H1 (cell line): ENCODE measurements around the gene TBC1D10A. TPM values are rescaled to one million over a fixed set of nuclear protein-coding genes. Genes with fewer than 3 reads are reported as not detected.

Source experiments
- CREB1 ChIP-seq: IDR thresholded peaks from 2 replicates; pipeline ENCODE4 v1.6.1; 2012; ENCODE audit warnings: inconsistent platforms
- KDM5A ChIP-seq: fragments of 200-600 bp; IDR thresholded peaks from 2 replicates; pipeline ENCODE4 v1.7.1; 2012; ENCODE audit warnings: mild to moderate bottlenecking, low read length, inconsistent platforms, mixed read lengths
- POU5F1 ChIP-seq: IDR thresholded peaks from 2 replicates; pipeline ENCODE4 v1.6.1; 2011; ENCODE audit warnings: low read depth, mild to moderate bottlenecking, low read length, moderate library complexity
- RXRA ChIP-seq: IDR thresholded peaks from 2 replicates; pipeline ENCODE4 v1.6.1; 2011; ENCODE audit warnings: low read depth, mild to moderate bottlenecking, low read length, moderate library complexity; ENCODE audit not compliant: insufficient read depth
- SAP30 ChIP-seq: fragments of 300-600 bp; sonication (generic); IDR thresholded peaks from 2 replicates; pipeline ENCODE4 v1.7.1; 2012; ENCODE audit warnings: low read length, moderate library complexity, mild to moderate bottlenecking, inconsistent platforms; ENCODE audit not compliant: insufficient read depth, insufficient replicate concordance
- SRF ChIP-seq: IDR thresholded peaks from 2 replicates; pipeline ENCODE4 v1.6.1; 2011; ENCODE audit warnings: mild to moderate bottlenecking, low read depth, low read length, moderate library complexity
- TAF1 ChIP-seq: IDR thresholded peaks from 2 replicates; pipeline ENCODE4 v1.6.1; 2011; ENCODE audit warnings: mild to moderate bottlenecking, low read depth, low read length
- TEAD4 ChIP-seq: IDR thresholded peaks from 2 replicates; pipeline ENCODE4 v1.6.1; 2012; ENCODE audit warnings: low read depth, low read length, inconsistent platforms, mixed read lengths
- polyA plus RNA-seq, 7 experiments: library from polyadenylated mRNA; depleted of rRNA in 3 of 7; stranded (reverse) in 5 of 7; unstranded in 2 of 7; fragments of >200 nt in 5 of 7; fragments of 200-250 nt in 2 of 7; gene quantifications; 1 replicate in 5 of 7; 2 replicates in 1 of 7; 4 replicates in 1 of 7; pipeline versions ENCODE4 v1.2.1 to v1.2.3, GENCODE V29; 2011 to 2013; ENCODE audit warnings: missing spikeins in 2 of 7, mixed read lengths in 2 of 7
- total RNA-seq: library from RNA; stranded (reverse); fragmentation: NEBNext Ultra II Directional; extraction: Animal tissue kit (Norgen Biotek cat#: 25700); gene quantifications from 2 replicates; pipeline ENCODE4 v1.2.1, GENCODE V29; 2021
- TF ChIP-seq, protein P1 (sequence below): IDR thresholded peaks from 2 replicates; pipeline ENCODE4 v1.6.1; 2012; ENCODE audit warnings: low read length, inconsistent platforms

The TBC1D10A gene
- total and polyA plus RNA-seq, 2 of the 8 experiments (the other 6 are each of a cell fraction or from before 2014, with no cell fraction given): 5.4 to 7.0 TPM

DNA sequence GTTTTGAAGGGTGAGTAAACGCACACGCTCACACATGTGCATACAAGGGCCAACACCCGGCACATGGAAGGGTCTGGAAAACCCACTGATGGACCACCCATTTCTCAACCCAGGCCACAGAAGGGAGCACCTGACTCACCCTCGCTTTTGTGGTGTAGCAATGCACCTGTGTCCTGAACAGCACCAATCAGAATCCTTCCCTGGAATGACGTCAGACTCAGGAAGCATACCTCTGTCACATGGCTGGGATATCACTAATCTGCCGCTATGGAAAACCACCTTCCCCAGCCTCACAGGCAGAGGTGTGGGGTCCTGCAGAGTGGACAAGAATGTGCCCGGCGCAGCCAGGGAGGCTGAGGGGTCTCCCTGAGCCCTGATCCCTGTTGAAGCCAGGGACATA is 51.1 kb downstream of the TBC1D10A start (continued):
- TF ChIP-seq SRF: no peak
- no peak for TF ChIP-seq SAP30
- no peak for TF ChIP-seq RXRA
- TF ChIP-seq POU5F1: no peak
- no peak for TF ChIP-seq TAF1
- TF ChIP-seq CREB1: 0 out of 2 replicates have a peak, but pooled peaks have one; percentile 12
- TF ChIP-seq, protein P1, sequence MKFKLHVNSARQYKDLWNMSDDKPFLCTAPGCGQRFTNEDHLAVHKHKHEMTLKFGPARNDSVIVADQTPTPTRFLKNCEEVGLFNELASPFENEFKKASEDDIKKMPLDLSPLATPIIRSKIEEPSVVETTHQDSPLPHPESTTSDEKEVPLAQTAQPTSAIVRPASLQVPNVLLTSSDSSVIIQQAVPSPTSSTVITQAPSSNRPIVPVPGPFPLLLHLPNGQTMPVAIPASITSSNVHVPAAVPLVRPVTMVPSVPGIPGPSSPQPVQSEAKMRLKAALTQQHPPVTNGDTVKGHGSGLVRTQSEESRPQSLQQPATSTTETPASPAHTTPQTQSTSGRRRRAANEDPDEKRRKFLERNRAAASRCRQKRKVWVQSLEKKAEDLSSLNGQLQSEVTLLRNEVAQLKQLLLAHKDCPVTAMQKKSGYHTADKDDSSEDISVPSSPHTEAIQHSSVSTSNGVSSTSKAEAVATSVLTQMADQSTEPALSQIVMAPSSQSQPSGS: no peak
- TF ChIP-seq TEAD4: no peak
- no peak for TF ChIP-seq KDM5A
